Nasal cavity respiratory epithelium epithelial cell of viscerocranial mucosa (primary cell): ENCODE data around the gene EIF4A2. TPM values are rescaled to one million over a fixed set of nuclear protein-coding genes. Genes with fewer than 3 reads are reported as not detected.

ENCODE experiments used
- total RNA-seq: library from RNA; depleted of rRNA; stranded (reverse); fragments of >200 nt; gene quantifications from 2 replicates; pipeline ENCODE4 v1.2.3, GENCODE V29; 2014

EIF4A2 gene
- 624 TPM in 2 replicates for total RNA-seq

DNA sequence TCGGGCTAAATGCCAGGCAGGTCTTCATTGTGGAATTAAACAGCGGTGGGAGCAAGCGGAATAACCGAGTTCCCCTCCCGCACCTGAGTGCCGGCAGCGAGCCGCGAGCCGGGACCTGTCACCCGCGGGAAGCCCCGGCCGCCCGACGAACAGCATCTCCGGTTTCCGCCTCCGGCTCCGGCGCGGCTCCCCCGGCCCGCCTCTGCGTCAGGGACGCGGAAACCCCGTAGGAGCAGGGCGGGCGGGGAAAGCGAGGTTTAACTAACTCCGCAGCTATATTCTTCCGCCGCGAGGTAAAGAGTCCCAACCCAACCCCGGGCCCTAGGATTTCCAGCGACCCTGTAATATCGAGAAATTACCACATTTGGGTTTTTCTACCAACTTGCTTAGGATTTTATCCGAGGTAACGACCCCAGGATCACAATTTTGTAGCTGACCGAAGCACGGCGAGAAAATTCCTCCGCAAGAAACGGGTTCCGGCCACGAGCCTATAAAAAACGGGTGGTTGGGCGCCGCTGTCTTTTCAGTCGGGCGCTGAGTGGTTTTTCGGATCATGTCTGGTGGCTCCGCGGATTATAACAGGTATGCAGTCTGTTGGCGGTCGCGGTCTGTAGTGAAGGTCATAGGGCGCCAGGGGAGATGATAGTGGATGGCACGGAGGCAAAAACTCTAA, at the start of gene EIF4A2:
Gene EIF4A2 (plus strand): TSS at position 520 of the 673 bp plus-strand sequence. CDS start 34 bp downstream, at position 554.

DNA sequence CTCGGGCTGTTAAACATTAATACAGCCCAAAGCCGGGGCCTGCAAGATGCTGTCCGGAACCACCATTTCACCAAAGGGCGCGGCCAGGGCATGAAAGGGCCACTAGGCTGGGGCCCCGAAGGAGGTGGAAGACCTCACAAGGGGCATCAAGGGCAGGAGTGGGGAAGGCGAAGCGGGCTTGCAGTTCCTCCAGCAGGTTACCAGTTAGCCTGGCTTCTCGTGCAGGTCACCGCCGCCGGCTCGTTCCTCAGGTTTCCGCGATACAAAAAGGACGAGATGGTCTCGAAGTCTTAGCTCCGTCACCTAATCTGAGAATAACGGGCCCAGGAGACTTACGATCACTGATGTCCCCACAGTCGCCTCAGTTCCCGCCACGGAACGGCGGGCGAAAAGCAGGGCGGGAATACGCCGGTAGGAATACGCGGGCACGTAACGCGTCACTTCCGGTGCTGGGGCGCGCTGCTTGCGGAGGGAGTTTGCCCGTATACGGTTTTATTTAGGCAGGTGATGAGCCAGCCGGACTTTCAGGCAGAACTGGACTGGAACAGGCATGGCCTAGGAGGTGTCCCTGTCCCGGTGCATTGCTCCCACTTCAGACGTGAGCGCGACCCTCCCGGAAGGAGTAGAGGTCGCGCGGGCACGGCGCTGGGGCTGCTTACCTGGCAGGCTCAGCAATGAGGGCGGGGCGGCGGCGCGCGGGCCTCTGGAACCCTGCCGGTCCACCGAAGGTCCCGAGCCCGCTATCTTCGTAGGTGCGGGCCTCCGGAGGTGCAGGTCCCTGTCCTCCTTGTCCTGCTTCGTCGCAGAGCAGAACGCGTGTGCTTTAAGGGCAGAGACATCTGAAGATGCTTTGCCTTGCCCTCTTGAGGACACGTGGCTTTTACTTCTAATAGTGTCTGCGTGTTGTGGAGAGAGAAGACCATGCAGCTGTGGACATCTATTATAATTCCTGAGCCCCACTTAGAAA, 23.0 kb downstream of the EIF4A2 start, which contains the start of gene RFC4:
Gene RFC4 (minus strand): TSS at position 394 of the 967 bp plus-strand sequence. CDS start 1,769 bp downstream, outside the sequence.

Other genes starting within 250 kb of the EIF4A2 start
- 0.34 and 1.2 TPM in 2 replicates for gene CRYGS, start 239.2 kb upstream of the EIF4A2 start, total RNA-seq
- gene TBCCD1, start 216.2 kb upstream of the EIF4A2 start, total RNA-seq = 15.1 and 21.2 TPM in 2 replicates
- 56.5 and 117 TPM in 2 replicates for gene DNAJB11, start 212.9 kb upstream of the EIF4A2 start, total RNA-seq
- not detected in 2 replicates for gene AHSG, start 170.5 kb upstream of the EIF4A2 start, total RNA-seq
- not detected in 2 replicates for gene FETUB, start 143.2 kb upstream of the EIF4A2 start, total RNA-seq
- not detected in 2 replicates for gene HRG, start 117.6 kb upstream of the EIF4A2 start, total RNA-seq
- gene KNG1, start 66.2 kb upstream of the EIF4A2 start, total RNA-seq = not detected in 2 replicates
- 17.1 and 23.9 TPM in 2 replicates for gene RFC4, start 22.9 kb downstream of the EIF4A2 start, total RNA-seq
- not detected in 2 replicates for gene ADIPOQ, start 59.1 kb downstream of the EIF4A2 start, total RNA-seq
- gene ST6GAL1, start 146.9 kb downstream of the EIF4A2 start, total RNA-seq = 8.9 and 35.4 TPM in 2 replicates